IMR-90 (cell line): ENCODE data around the gene SLC31A2. TPM values are rescaled to one million over a fixed set of nuclear protein-coding genes. Genes with fewer than 3 reads are reported as not detected.
A peak's percentile ranks its signal among the peaks of the same experiment; 100 is the strongest.

Experiments used
- ATAC-seq: fragments of 200-7000 bp; cut with Tn5 transposase; 2 replicates; pipeline ENCODE4 v1.9.1; 2020; ENCODE audit warnings: low read depth, mild to moderate bottlenecking, moderate library complexity
- BruUV-seq: library from RNA; stranded (reverse); fragments of 400-500 nt; replicated peaks from 2 replicates; lab custom pipeline; 2021; lab: Mats Ljungman, UMichigan
- CTCF ChIA-PET: fragments of 300-600 bp; formaldehyde crosslinking; extraction: SDS; loops from one replicate; lab custom pipeline; 2021; ENCODE audit warnings: antibody characterized with exemption; lab: Yijun Ruan, JAX
- POLR2A ChIA-PET: fragments of 300-600 bp; sonication (Branson Sonifier 250); formaldehyde crosslinking; loops from one replicate; lab custom pipeline; 2022; ENCODE audit warnings: antibody characterized with exemption; ENCODE audit not compliant: unreplicated experiment; lab: Charles Lee
- DNase-seq: peaks from one replicate; pipeline ENCODE4 v3.0.0; 2013
- H2AFZ ChIP-seq: replicated peaks from 2 replicates; pipeline ENCODE3; 2013; ENCODE audit warnings: low read length, mild to moderate bottlenecking; ENCODE audit not compliant: poor library complexity
- H2AK5ac ChIP-seq: 2 replicates; pipeline ENCODE4 v1.6.1; 2013; ENCODE audit warnings: low read depth, low read length, inconsistent platforms
- H2AK9ac ChIP-seq: replicated peaks from 2 replicates; pipeline ENCODE3; 2013; ENCODE audit warnings: mild to moderate bottlenecking, low read depth, low read length, moderate library complexity; ENCODE audit not compliant: poor library complexity
- H2BK120ac ChIP-seq: 2 replicates; pipeline ENCODE4 v1.6.1; 2013; ENCODE audit warnings: low read depth, low read length, inconsistent platforms
- H2BK15ac ChIP-seq: 3 replicates; pipeline ENCODE4 v1.6.1; 2013; ENCODE audit warnings: low read depth, low read length, inconsistent platforms
- H2BK20ac ChIP-seq: 2 replicates; pipeline ENCODE4 v1.6.1; 2013; ENCODE audit warnings: low read depth, mild to moderate bottlenecking, inconsistent platforms, low read length, moderate library complexity
- H2BK5ac ChIP-seq: 2 replicates; pipeline ENCODE4 v1.6.1; 2013; ENCODE audit warnings: mild to moderate bottlenecking, low read depth, low read length, inconsistent platforms; ENCODE audit not compliant: poor library complexity, severe bottlenecking
- H3K14ac ChIP-seq: replicated peaks from 2 replicates; pipeline ENCODE4 v1.6.1; 2013; ENCODE audit warnings: low read depth, low read length, inconsistent platforms
- H3K18ac ChIP-seq: 2 replicates; pipeline ENCODE4 v1.6.1; 2013; ENCODE audit warnings: low read depth, low read length, control low read depth
- H3K23ac ChIP-seq: 2 replicates; pipeline ENCODE4 v1.6.1; 2013; ENCODE audit warnings: low read depth, low read length, inconsistent platforms
- H3K27ac ChIP-seq: 2 replicates; pipeline ENCODE4 v1.5.1; 2013; ENCODE audit warnings: mild to moderate bottlenecking, control low read depth, low read length; ENCODE audit not compliant: insufficient read depth
- H3K27me3 ChIP-seq: 2 replicates; pipeline ENCODE4 v1.6.1; 2013; ENCODE audit warnings: low read length; ENCODE audit not compliant: control insufficient read depth, insufficient read depth
- H3K36me3 ChIP-seq: 2 replicates; pipeline ENCODE4 v1.6.1; 2013; ENCODE audit warnings: low read length, mixed read lengths; ENCODE audit not compliant: control insufficient read depth, insufficient read depth
- H3K4ac ChIP-seq: 2 replicates; pipeline ENCODE4 v1.6.1; 2013; ENCODE audit warnings: low read depth, low read length, inconsistent platforms
- H3K4me1 ChIP-seq: 2 replicates; pipeline ENCODE4 v1.6.1; 2013; ENCODE audit warnings: low read length, mixed read lengths; ENCODE audit not compliant: control insufficient read depth, insufficient read depth
- H3K4me2 ChIP-seq: 2 replicates; pipeline ENCODE4 v1.6.1; 2013; ENCODE audit warnings: low read depth, mild to moderate bottlenecking, control low read depth, low read length, moderate library complexity
- H3K4me3 ChIP-seq: 2 replicates; pipeline ENCODE4 v1.5.1; 2013; ENCODE audit warnings: low read depth, mild to moderate bottlenecking, control low read depth, low read length, moderate library complexity; ENCODE audit not compliant: insufficient read depth
- H3K56ac ChIP-seq: 2 replicates; pipeline ENCODE4 v1.6.1; 2013; ENCODE audit warnings: low read length, inconsistent platforms; ENCODE audit not compliant: insufficient read depth; ENCODE audit errors: extremely low read depth
- H3K79me1 ChIP-seq, 2 experiments: 2 replicates each; pipeline ENCODE4 v1.6.1; 2013; ENCODE audit warnings: low read length in 2 of 2, inconsistent platforms in 1 of 2, low read depth in 1 of 2
- H3K9ac ChIP-seq: 2 replicates; pipeline ENCODE4 v1.6.1; 2013; ENCODE audit warnings: low read depth, low read length, control low read depth
- H3K9me1 ChIP-seq: 2 replicates; pipeline ENCODE4 v1.6.1; 2013; ENCODE audit warnings: low read length, inconsistent platforms; ENCODE audit not compliant: insufficient read depth
- H3K9me3 ChIP-seq: 2 replicates; pipeline ENCODE4 v1.6.1; 2013; ENCODE audit warnings: low read length; ENCODE audit not compliant: control insufficient read depth, insufficient read depth
- H4K20me1 ChIP-seq: 2 replicates; pipeline ENCODE4 v1.6.1; 2013; ENCODE audit warnings: low read length, inconsistent platforms; ENCODE audit not compliant: insufficient read depth
- H4K5ac ChIP-seq: 2 replicates; pipeline ENCODE4 v1.6.1; 2013; ENCODE audit warnings: mild to moderate bottlenecking, low read depth, low read length, control low read depth
- H4K8ac ChIP-seq, 2 experiments: 2 replicates each; pipeline ENCODE4 v1.6.1; 2013; ENCODE audit warnings: low read depth in 2 of 2, low read length in 2 of 2, control low read depth in 1 of 2, inconsistent platforms in 1 of 2
- H4K91ac ChIP-seq: 2 replicates; pipeline ENCODE4 v1.6.1; 2013; ENCODE audit warnings: low read depth, low read length, inconsistent platforms; ENCODE audit not compliant: insufficient read depth
- BHLHE40 ChIP-seq: fragments of 150-350 bp; IDR thresholded peaks from 2 replicates; pipeline ENCODE4 v1.6.1; 2016; ENCODE audit warnings: mild to moderate bottlenecking, low read depth, low read length
- CEBPB ChIP-seq: IDR thresholded peaks from 2 replicates; pipeline ENCODE4 v1.6.1; 2012; ENCODE audit warnings: low read depth, low read length, improper control_type of control experiment
- MAFK ChIP-seq: IDR thresholded peaks from 2 replicates; pipeline ENCODE4 v1.6.1; 2012; ENCODE audit warnings: low read depth, low read length, improper control_type of control experiment
- NFE2L2 ChIP-seq: fragments of 150-350 bp; IDR thresholded peaks from 2 replicates; pipeline ENCODE4 v1.6.1; 2016; ENCODE audit warnings: low read depth, mild to moderate bottlenecking, low read length
- RAD21 ChIP-seq: IDR thresholded peaks from 2 replicates; pipeline ENCODE4 v1.6.1; 2012; ENCODE audit warnings: low read length, improper control_type of control experiment
- SMC3 ChIP-seq: fragments of 150-350 bp; IDR thresholded peaks from 2 replicates; pipeline ENCODE4 v1.6.1; 2016; ENCODE audit warnings: low read depth, mild to moderate bottlenecking, antibody characterized with exemption, low read length, moderate library complexity
- WGBS, 2 experiments: methylation state at CpG; one replicate each; pipeline versions ENCODE4 v1.1.5 to v1.1.7; 2013; ENCODE audit warnings: missing lambda C conversion rate in 2 of 2; ENCODE audit not compliant: insufficient read length in 1 of 2; ENCODE audit errors: extremely low coverage in 2 of 2; 5-methylcytosine and 5-hydroxymethylcytosine counted together
- dilution Hi-C: fragments of 300-500 bp; cut with HindIII; formaldehyde crosslinking; loops from one replicate; pipeline ENCODE4 v1.14.3; 2018; ENCODE audit warnings: low sequenced_read_pairs; ENCODE audit not compliant: unreplicated experiment
- in situ Hi-C: fragments of 300-500 bp; cut with MboI; formaldehyde crosslinking; loops from 3 replicates; pipeline ENCODE4 v1.14.3; 2019; ENCODE audit warnings: low sequenced_read_pairs, inconsistent platforms, mixed read lengths
- intact Hi-C: fragments of 100-400 bp; cut with micrococcal nuclease; formaldehyde crosslinking; loops from 2 replicates; pipeline ENCODE4 v1.10.0; 2022
- polyA plus RNA-seq, 3 experiments: library from polyadenylated mRNA; depleted of rRNA; stranded (reverse); fragments of >200 nt; gene quantifications; 2 replicates each; pipeline ENCODE4 v1.2.3, GENCODE V29; 2012; ENCODE audit warnings: low replicate concordance in 1 of 3
- total RNA-seq: library from RNA; depleted of rRNA; stranded (reverse); fragments of >200 nt; gene quantifications from 2 replicates; pipeline ENCODE4 v1.2.3, GENCODE V29; 2012

SLC31A2 gene
- total and polyA plus RNA-seq, 2 of the 4 experiments (the other 2 are of a cell fraction) = 5.1 to 7.2 TPM

DNA sequence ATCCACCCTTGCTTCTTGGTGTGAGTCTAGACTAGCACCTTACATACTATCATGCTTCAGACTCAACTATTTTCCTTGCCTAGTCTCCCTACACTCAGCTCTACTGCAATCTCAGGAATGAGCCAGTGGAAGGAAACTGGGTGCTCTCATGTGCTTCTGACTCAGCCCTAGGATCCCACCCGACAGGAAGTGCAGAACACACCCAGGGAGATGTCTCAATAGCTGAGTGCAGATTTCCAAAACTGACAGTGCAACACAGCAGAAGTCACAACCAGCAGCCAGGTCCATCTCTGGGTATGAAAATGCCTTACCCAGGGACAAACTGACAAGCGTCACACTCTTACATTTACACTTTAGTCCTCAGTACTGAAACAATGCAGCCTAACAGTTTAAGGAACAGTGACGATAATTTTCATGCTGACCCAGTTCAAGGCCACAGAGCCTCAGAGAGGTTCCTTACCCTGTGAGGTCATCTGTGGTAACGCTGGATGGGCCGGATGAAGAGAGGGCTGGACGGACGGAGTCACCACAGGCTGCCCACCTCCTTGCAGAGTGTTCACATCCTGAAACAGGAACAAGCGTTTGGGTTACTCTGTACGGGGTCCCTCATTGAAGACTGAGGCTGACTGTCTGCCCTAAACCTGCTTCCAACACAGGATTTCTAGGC lies 37.3 kb downstream of the SLC31A2 start (continued):
- TF ChIP-seq BHLHE40 (peak; percentile 59; the same call in 1 of the 2 replicates), NFE2L2 (no peak)

DNA sequence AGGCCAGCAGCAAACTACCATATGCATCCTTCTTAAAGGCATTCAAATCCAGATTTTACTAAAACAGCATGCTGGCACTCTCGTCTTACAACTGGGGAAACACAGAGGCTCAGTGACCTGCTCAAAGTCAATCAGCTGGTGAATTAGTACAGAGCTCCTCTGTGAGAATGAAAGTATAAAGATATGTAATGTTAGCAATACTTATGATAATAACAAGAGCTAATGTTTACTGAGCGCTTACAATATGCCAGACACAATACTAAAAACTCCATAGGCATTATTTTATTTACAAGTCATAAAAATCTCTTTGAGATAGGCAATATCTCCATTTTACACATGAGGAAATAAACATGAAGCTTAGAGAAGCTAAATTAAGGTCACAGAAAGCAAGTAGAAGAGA lies 41.6 kb downstream of the SLC31A2 start:
- H3K9ac ChIP-seq = no peak overlapping the region
- no peak overlapping the region for H2BK20ac ChIP-seq
- H2BK5ac ChIP-seq = no peak overlapping the region
- no peak overlapping the region for H3K4ac ChIP-seq
- H2AK5ac ChIP-seq = no peak overlapping the region
- no peak overlapping the region for H3K4me2 ChIP-seq
- WGBS, 2 experiments = no CpG with 5 or more reads among the region's 2 CpGs
- H3K9me1 ChIP-seq = peaks cover 10% of the 10 kb centered on the region
- DNase-seq (no peak), ATAC-seq (no peak)
- no peak overlapping the region for H2AFZ ChIP-seq
- H3K56ac ChIP-seq = no peak overlapping the region
- no peak overlapping the region for H2AK9ac ChIP-seq
- H3K27ac ChIP-seq = no peak overlapping the region
- H3K27me3 ChIP-seq = no peaks in the 10 kb centered on the region
- BruUV-seq = no TSS peak
- CTCF ChIA-PET = no interaction called here
- no peak overlapping the region for H3K14ac ChIP-seq
- intact Hi-C loops = loop anchor here (10.0 kb wide), 1 partner anchor 72 kb away; no protein-coding TSS in a partner anchor
- H3K36me3 ChIP-seq = peaks cover 16% of the 10 kb centered on the region
- TF ChIP-seq CEBPB = no peak
- TF ChIP-seq BHLHE40 = no peak
- TF ChIP-seq MAFK = no peak
- no peak for TF ChIP-seq SMC3
- TF ChIP-seq RAD21 = no peak
- H4K20me1 ChIP-seq = no peaks in the 10 kb centered on the region
- H4K91ac ChIP-seq = no peak overlapping the region
- H3K79me1 ChIP-seq = peaks cover 0 to 10% of the 10 kb centered on the region in 2 experiments; a peak in 2 of 4 replicates
- no peak overlapping the region for H3K23ac ChIP-seq
- dilution Hi-C loops = no loop called here
- peaks cover 6% of the 10 kb centered on the region for H3K4me1 ChIP-seq
- in situ Hi-C loops = no loop called here
- no peak overlapping the region for H2BK15ac ChIP-seq
- no peak overlapping the region for H3K4me3 ChIP-seq
- no peak overlapping the region for H2BK120ac ChIP-seq
- no peak overlapping the region for H3K18ac ChIP-seq
- no peaks in the 10 kb centered on the region for H3K9me3 ChIP-seq
- no peak overlapping the region for H4K8ac ChIP-seq
- no peak overlapping the region for H4K5ac ChIP-seq
- POLR2A ChIA-PET = no interaction called here
